HepG2 (cell line): ENCODE results near the gene MOV10L1. TPM values are rescaled to one million over a fixed set of nuclear protein-coding genes. Genes with fewer than 3 reads are reported as not detected.

Experiments used
- GATAD2A ChIP-seq: IDR thresholded peaks from 2 replicates; pipeline ENCODE4 v1.6.1; 2016
- HMGXB3 ChIP-seq: sonication (generic); formaldehyde crosslinking; IDR thresholded peaks from 2 replicates; pipeline ENCODE4 v1.4.0; 2020; ENCODE audit warnings: missing genetic modification reagents, borderline replicate concordance
- HOXA3 ChIP-seq: sonication (generic); formaldehyde crosslinking; IDR thresholded peaks from 2 replicates; pipeline ENCODE4 v1.5.0; 2020; ENCODE audit warnings: missing genetic modification reagents
- PHF8 ChIP-seq: sonication (generic); formaldehyde crosslinking; IDR thresholded peaks from 2 replicates; pipeline ENCODE4 v1.5.0; 2020; ENCODE audit warnings: missing genetic modification reagents
- PTBP1 ChIP-seq: fragments of 200-400 bp; formaldehyde crosslinking; IDR thresholded peaks from 2 replicates; pipeline ENCODE4 v1.6.1; 2018; ENCODE audit warnings: low read length, low read depth; ENCODE audit not compliant: poor library complexity, severe bottlenecking
- SOX5 ChIP-seq: IDR thresholded peaks from 2 replicates; pipeline ENCODE4 v1.6.1; 2016; ENCODE audit warnings: borderline replicate concordance
- SRY ChIP-seq: sonication (generic); formaldehyde crosslinking; IDR thresholded peaks from 2 replicates; pipeline ENCODE4 v1.8.0; 2022; ENCODE audit warnings: mild to moderate bottlenecking, missing genetic modification reagents
- TBX2 ChIP-seq: sonication (generic); formaldehyde crosslinking; IDR thresholded peaks from 2 replicates; pipeline ENCODE4 v1.5.0; 2020; ENCODE audit warnings: missing genetic modification reagents, mild to moderate bottlenecking, borderline replicate concordance
- YEATS2 ChIP-seq: sonication (generic); formaldehyde crosslinking; IDR thresholded peaks from 2 replicates; pipeline ENCODE4 v1.4.0; 2020; ENCODE audit warnings: missing genetic modification reagents, borderline replicate concordance
- ZBTB3 ChIP-seq: sonication (generic); formaldehyde crosslinking; IDR thresholded peaks from 2 replicates; pipeline ENCODE4 v1.4.0; 2020; ENCODE audit warnings: low read depth, mild to moderate bottlenecking, moderate library complexity, missing genetic modification reagents, borderline replicate concordance
- ZBTB38 ChIP-seq: sonication (generic); formaldehyde crosslinking; IDR thresholded peaks from 2 replicates; pipeline ENCODE4 v1.5.1; 2020; ENCODE audit warnings: mild to moderate bottlenecking, missing genetic modification reagents
- ZC3H13 ChIP-seq: sonication (generic); formaldehyde crosslinking; IDR thresholded peaks from 2 replicates; pipeline ENCODE4 v1.8.1; 2023; ENCODE audit warnings: mild to moderate bottlenecking, missing genetic modification reagents, moderate library complexity
- ZNF143 ChIP-seq: sonication (generic); formaldehyde crosslinking; IDR thresholded peaks from 2 replicates; pipeline ENCODE4 v1.4.0; 2020; ENCODE audit warnings: missing genetic modification reagents
- ZNF24 ChIP-seq: fragments of 450-650 bp; IDR thresholded peaks from 2 replicates; pipeline ENCODE4 v1.6.1; 2017; ENCODE audit warnings: antibody characterized with exemption, mild to moderate bottlenecking
- ZNF431 ChIP-seq: sonication (generic); formaldehyde crosslinking; IDR thresholded peaks from 2 replicates; pipeline ENCODE4 v1.9.0; 2022; ENCODE audit warnings: missing genetic modification reagents, low read depth, mild to moderate bottlenecking, borderline replicate concordance
- ZNF589 ChIP-seq: sonication (generic); formaldehyde crosslinking; conservative IDR thresholded peaks from 2 replicates; pipeline ENCODE4 v1.8.0; 2022; ENCODE audit warnings: mild to moderate bottlenecking, moderate library complexity, missing genetic modification reagents
- ZNF713 ChIP-seq: sonication (generic); formaldehyde crosslinking; IDR thresholded peaks from 2 replicates; pipeline ENCODE4 v1.4.0; 2020; ENCODE audit warnings: mild to moderate bottlenecking, missing genetic modification reagents
- polyA plus RNA-seq, 8 experiments: library from polyadenylated mRNA; depleted of rRNA in 3 of 8; stranded (reverse) in 7 of 8; unstranded in 1 of 8; fragments of >200 nt; fragmentation: Illumina TruSeq in 4 of 8; extraction: Trizol in 4 of 8; gene quantifications; 2 replicates each; pipeline versions ENCODE4 v1.2.1 to v1.2.3, GENCODE V29; 2011 to 2016; ENCODE audit warnings: low read depth in 4 of 8, missing spikeins in 1 of 8, mixed read lengths in 1 of 8; ENCODE audit not compliant: insufficient read depth in 1 of 8
- total RNA-seq, 5 experiments: library from RNA; depleted of rRNA; stranded (reverse); fragments of >200 nt; fragmentation: Illumina TruSeq; extraction: Trizol; gene quantifications; 2 replicates each; pipeline ENCODE4 v1.2.3, GENCODE V29; 2016; ENCODE audit warnings: low read depth in 1 of 5
- TF ChIP-seq, protein P1 (sequence below): sonication (generic); formaldehyde crosslinking; IDR thresholded peaks from 2 replicates; pipeline ENCODE4 v1.4.0; 2020; ENCODE audit warnings: mild to moderate bottlenecking, missing genetic modification reagents
- TF ChIP-seq, protein P2 (sequence below): sonication (generic); formaldehyde crosslinking; IDR thresholded peaks from 2 replicates; pipeline ENCODE4 v1.5.0; 2020; ENCODE audit warnings: missing genetic modification reagents
- TF ChIP-seq, protein P3 (sequence below): sonication (generic); formaldehyde crosslinking; IDR thresholded peaks from 2 replicates; pipeline ENCODE4 v1.8.0; 2022; ENCODE audit warnings: missing genetic modification reagents, mild to moderate bottlenecking, borderline replicate concordance

The MOV10L1 gene
- total and polyA plus RNA-seq, 2 of the 13 experiments (the other 11 are each of a cell fraction or from before 2014, with no cell fraction given), result 0.11 to 0.12 TPM

GRCh38 chr22:50171965-50172421 lies 82.2 kb downstream of the MOV10L1 start (continued):
- no peak for TF ChIP-seq HMGXB3 (CRISPR knock-in tag)
- no peak for TF ChIP-seq ZC3H13
- TF ChIP-seq ZNF431, result 0 out of 2 replicates have a peak, but pooled peaks have one; percentile 39
- TF ChIP-seq, protein P1, sequence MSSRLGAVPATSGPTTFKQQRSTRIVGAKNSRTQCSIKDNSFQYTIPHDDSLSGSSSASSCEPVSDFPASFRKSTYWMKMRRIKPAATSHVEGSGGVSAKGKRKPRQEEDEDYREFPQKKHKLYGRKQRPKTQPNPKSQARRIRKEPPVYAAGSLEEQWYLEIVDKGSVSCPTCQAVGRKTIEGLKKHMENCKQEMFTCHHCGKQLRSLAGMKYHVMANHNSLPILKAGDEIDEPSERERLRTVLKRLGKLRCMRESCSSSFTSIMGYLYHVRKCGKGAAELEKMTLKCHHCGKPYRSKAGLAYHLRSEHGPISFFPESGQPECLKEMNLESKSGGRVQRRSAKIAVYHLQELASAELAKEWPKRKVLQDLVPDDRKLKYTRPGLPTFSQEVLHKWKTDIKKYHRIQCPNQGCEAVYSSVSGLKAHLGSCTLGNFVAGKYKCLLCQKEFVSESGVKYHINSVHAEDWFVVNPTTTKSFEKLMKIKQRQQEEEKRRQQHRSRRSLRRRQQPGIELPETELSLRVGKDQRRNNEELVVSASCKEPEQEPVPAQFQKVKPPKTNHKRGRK (CRISPR knock-in tag), result no peak
- peak; percentile 33; the same call in 1 of the 2 replicates for TF ChIP-seq ZNF143 (CRISPR knock-in tag)
- no peak for TF ChIP-seq ZNF589 (CRISPR knock-in tag)
- no peak for TF ChIP-seq ZNF24
- no peak for TF ChIP-seq ZNF713 (CRISPR knock-in tag)
- peak; percentile 34; the same call in 1 of the 2 replicates for TF ChIP-seq GATAD2A
- TF ChIP-seq HOXA3 (CRISPR knock-in tag), result peak; percentile 41; the same call in 1 of the 2 replicates
- TF ChIP-seq, protein P2, sequence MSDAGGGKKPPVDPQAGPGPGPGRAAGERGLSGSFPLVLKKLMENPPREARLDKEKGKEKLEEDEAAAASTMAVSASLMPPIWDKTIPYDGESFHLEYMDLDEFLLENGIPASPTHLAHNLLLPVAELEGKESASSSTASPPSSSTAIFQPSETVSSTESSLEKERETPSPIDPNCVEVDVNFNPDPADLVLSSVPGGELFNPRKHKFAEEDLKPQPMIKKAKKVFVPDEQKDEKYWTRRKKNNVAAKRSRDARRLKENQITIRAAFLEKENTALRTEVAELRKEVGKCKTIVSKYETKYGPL (CRISPR knock-in tag), result no peak
- TF ChIP-seq ZBTB3 (CRISPR knock-in tag), result no peak
- no peak for TF ChIP-seq ZBTB38 (CRISPR knock-in tag)
- no peak for TF ChIP-seq SOX5 (CRISPR knock-in tag)
- TF ChIP-seq PTBP1, result no peak
- TF ChIP-seq, protein P3, sequence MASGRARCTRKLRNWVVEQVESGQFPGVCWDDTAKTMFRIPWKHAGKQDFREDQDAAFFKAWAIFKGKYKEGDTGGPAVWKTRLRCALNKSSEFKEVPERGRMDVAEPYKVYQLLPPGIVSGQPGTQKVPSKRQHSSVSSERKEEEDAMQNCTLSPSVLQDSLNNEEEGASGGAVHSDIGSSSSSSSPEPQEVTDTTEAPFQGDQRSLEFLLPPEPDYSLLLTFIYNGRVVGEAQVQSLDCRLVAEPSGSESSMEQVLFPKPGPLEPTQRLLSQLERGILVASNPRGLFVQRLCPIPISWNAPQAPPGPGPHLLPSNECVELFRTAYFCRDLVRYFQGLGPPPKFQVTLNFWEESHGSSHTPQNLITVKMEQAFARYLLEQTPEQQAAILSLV (CRISPR knock-in tag), result peak; percentile 13; the same call in 1 of the 2 replicates
- TF ChIP-seq SRY (CRISPR knock-in tag), result 0 out of 2 replicates have a peak, but pooled peaks have one; percentile 70
- TF ChIP-seq YEATS2 (CRISPR knock-in tag), result 0 out of 2 replicates have a peak, but pooled peaks have one; percentile 30
- TF ChIP-seq PHF8, result peak; percentile 49; the same call in 1 of the 2 replicates
- peak; percentile 65; the same call in 1 of the 2 replicates for TF ChIP-seq TBX2
